Transverse colon (tissue), 4 donors: ENCODE results near the gene CDC14A. TPM values are rescaled to one million over a fixed set of nuclear protein-coding genes. Genes with fewer than 3 reads are reported as not detected.

Experiments
- DNase-seq: peaks from one replicate; pipeline ENCODE4 v3.0.0-alpha.2; 2019
- H3K27ac ChIP-seq, 4 donors: fragments of 200-600 bp; sonication (generic); 2 replicates each; pipeline ENCODE4 v1.5.1; 2016 to 2018; ENCODE audit warnings: inconsistent platforms in 4 of 4
- H3K27me3 ChIP-seq: fragments of 200-600 bp; sonication (generic); 2 replicates; pipeline ENCODE4 v1.5.1; 2017; ENCODE audit warnings: inconsistent platforms
- H3K36me3 ChIP-seq, 4 donors: fragments of 200-600 bp; sonication (generic); 2 replicates each; pipeline ENCODE4 v1.5.1; 2017 to 2019; ENCODE audit warnings: inconsistent platforms in 4 of 4
- H3K4me1 ChIP-seq, 4 donors: fragments of 200-600 bp; sonication (generic); 2 replicates each; pipeline ENCODE4 v1.5.1; 2017 to 2020; ENCODE audit warnings: inconsistent platforms in 4 of 4
- H3K4me3 ChIP-seq, 4 donors: fragments of 200-600 bp; sonication (generic); 1 replicate in 1 of 4; 2 replicates in 3 of 4; pipeline versions ENCODE4 v1.5.1 to v1.6.1; 2017 to 2019; ENCODE audit warnings: inconsistent platforms in 4 of 4
- H3K9me3 ChIP-seq, 2 donors: fragments of 200-600 bp; sonication (generic); 2 replicates each; pipeline ENCODE4 v1.5.1; 2017 to 2019; ENCODE audit warnings: inconsistent platforms in 2 of 2
- EP300 ChIP-seq: sonication (generic); formaldehyde crosslinking; IDR thresholded peaks from one replicate; pipeline ENCODE4 v1.6.1; 2017; ENCODE audit warnings: antibody characterized with exemption, low read depth
- POLR2A ChIP-seq: fragments of 450-650 bp; IDR thresholded peaks from one replicate; pipeline ENCODE4 v1.6.1; 2016; ENCODE audit warnings: antibody characterized with exemption, mild to moderate bottlenecking, moderate library complexity
- POLR2AphosphoS5 ChIP-seq, 3 donors: sonication (generic); formaldehyde crosslinking; IDR thresholded peaks; one replicate each; pipeline ENCODE4 v1.6.1; 2016; ENCODE audit warnings: antibody characterized with exemption in 3 of 3
- WGBS, 2 donors: methylation state at CpG; one replicate each; pipeline ENCODE4 v1.1.5; 2018; ENCODE audit warnings: low coverage in 1 of 2; 5-methylcytosine and 5-hydroxymethylcytosine counted together
- in situ Hi-C, 4 donors: fragments of 200-750 bp; cut with MboI; loops; one replicate each; pipeline versions ENCODE4 v1.15.0 to v1.15.1; 2017; ENCODE audit warnings: low sequenced_read_pairs in 3 of 4, low pct_ligation_motif_present in 1 of 4, low pct_unique_long_range_greater_than_20kb in 1 of 4
- intact Hi-C: fragments of 100-400 bp; cut with DNase I; formaldehyde crosslinking; loops from one replicate; pipeline ENCODE4 v1.15.1; 2023; ENCODE audit warnings: low total_unique reads
- total RNA-seq, 4 donors: library from RNA; depleted of rRNA; stranded (reverse); fragments of >200 nt; gene quantifications; one replicate each; pipeline ENCODE4 v1.1.0, GENCODE V29; 2016
- TF ChIP-seq, protein P1 (sequence below), 5 experiments: fragments of 200-600 bp in 3 of 5; fragments of 450-650 bp in 2 of 5; sonication (generic) in 3 of 5; IDR thresholded peaks; 1 replicate in 2 of 5; 2 replicates in 3 of 5; pipeline ENCODE4 v1.5.1; 2016 to 2017; ENCODE audit warnings: antibody characterized with exemption in 5 of 5, inconsistent platforms in 3 of 5, mild to moderate bottlenecking in 2 of 5, moderate library complexity in 1 of 5

The CDC14A gene
- total RNA-seq, 4 donors from 2014 or later, result 8.0 to 68.6 (median 48.5) TPM

DNA sequence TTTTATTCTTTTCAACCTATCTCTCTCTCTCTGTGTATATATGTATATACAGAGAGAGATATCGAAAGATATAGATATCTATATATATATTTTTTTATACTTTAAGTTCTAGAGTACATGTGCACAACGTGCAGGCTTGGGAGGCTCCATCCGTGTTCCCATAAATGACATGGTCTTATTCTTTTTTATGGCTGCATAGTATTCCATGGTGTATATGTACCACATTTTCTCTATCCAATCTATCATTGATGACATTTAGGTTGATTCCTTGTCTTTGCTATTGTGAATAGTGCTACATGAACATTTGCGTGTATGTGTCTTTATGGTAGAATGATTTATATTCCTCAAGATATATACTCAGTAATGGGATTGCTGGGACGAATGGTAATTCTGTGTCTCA lies 130.4 kb downstream of the CDC14A start:
- no peak for DNase-seq
- no peaks in the 10 kb centered on the region for H3K27me3 ChIP-seq
- intact Hi-C loops (no loop called here), in situ Hi-C loops (no loop called here)
- peaks cover 0 to 4% (median 0%) of the 10 kb centered on the region in 4 donors for H3K36me3 ChIP-seq
- H3K4me1 ChIP-seq, result no peaks in the 10 kb centered on the region
- WGBS, 2 donors, result 98 to 100% methylated on average over 4 to 5 of the region's 5 CpGs
- TF ChIP-seq POLR2AphosphoS5 (IDR thresholded peaks at IDR 0.05), result no peak
- TF ChIP-seq, protein P1, sequence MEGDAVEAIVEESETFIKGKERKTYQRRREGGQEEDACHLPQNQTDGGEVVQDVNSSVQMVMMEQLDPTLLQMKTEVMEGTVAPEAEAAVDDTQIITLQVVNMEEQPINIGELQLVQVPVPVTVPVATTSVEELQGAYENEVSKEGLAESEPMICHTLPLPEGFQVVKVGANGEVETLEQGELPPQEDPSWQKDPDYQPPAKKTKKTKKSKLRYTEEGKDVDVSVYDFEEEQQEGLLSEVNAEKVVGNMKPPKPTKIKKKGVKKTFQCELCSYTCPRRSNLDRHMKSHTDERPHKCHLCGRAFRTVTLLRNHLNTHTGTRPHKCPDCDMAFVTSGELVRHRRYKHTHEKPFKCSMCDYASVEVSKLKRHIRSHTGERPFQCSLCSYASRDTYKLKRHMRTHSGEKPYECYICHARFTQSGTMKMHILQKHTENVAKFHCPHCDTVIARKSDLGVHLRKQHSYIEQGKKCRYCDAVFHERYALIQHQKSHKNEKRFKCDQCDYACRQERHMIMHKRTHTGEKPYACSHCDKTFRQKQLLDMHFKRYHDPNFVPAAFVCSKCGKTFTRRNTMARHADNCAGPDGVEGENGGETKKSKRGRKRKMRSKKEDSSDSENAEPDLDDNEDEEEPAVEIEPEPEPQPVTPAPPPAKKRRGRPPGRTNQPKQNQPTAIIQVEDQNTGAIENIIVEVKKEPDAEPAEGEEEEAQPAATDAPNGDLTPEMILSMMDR (IDR thresholded peaks at IDR 0.05), result no peak
- no peak for TF ChIP-seq EP300
- TF ChIP-seq POLR2A, result no peak
- no peak overlapping the region for H3K27ac ChIP-seq
- no peak overlapping the region for H3K4me3 ChIP-seq
- no peaks in the 10 kb centered on the region for H3K9me3 ChIP-seq

DNA sequence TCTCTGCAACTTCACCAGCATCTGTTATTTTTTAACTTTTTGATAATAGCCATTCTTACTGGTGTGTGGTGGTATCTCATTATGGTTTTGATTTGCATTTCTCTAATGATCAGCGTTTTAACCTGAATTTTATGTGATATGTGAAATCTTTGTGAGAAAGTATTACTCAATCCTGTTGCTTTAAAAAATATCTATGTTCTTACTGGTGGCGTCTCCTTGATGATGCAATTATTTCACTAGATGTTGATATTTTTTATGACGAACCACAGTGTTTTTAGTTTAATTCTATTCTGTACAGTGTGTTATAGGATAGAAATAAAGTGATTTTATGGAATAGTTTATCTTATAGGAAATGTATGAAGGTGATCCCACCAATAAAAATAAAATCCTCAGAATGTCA lies 130.9 kb downstream of the CDC14A start:
- intact Hi-C loops (no loop called here), in situ Hi-C loops (no loop called here)
- Histone ChIP-seq H3K27ac (no peak overlapping the region), H3K36me3 (peaks cover 0 to 4% (median 0%) of the 10 kb centered on the region in 4 donors), H3K4me1 (no peaks in the 10 kb centered on the region), H3K9me3 (no peaks in the 10 kb centered on the region), H3K27me3 (no peaks in the 10 kb centered on the region), H3K4me3 (no peak overlapping the region)
- no peak for TF ChIP-seq POLR2AphosphoS5 (IDR thresholded peaks at IDR 0.05)
- TF ChIP-seq, protein P1 (IDR thresholded peaks at IDR 0.05), result no peak
- TF ChIP-seq POLR2A, result no peak
- TF ChIP-seq EP300, result no peak
- WGBS, 2 donors, result 83 to 87% methylated on average over 3 of the region's 3 CpGs
- DNase-seq, result no peak

DNA sequence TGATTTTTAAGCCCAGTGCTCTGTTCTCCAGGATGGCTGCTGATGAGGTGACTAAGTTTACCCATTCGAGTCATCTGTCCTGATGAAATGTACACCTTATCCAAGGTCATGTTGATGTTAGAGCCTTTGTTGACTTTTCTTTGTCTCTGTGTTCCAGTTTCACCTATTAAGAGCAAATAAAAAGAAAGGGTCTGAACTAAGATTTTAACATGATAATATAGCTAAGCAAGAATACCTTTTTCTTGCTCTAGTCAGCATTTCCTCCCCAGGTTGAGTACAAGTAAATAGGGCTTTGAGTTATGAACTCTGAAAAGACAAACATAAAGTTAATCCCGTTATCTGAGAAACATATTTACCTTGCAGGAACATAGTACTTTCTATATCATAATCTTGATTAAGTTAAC lies 133.6 kb downstream of the CDC14A start:
- DNase-seq, result no peak
- TF ChIP-seq POLR2AphosphoS5 (IDR thresholded peaks at IDR 0.05), result no peak
- TF ChIP-seq POLR2A, result no peak
- TF ChIP-seq, protein P1 (IDR thresholded peaks at IDR 0.05), result no peak
- no peak for TF ChIP-seq EP300
- H3K36me3 ChIP-seq, result peaks cover 0 to 4% (median 0%) of the 10 kb centered on the region in 4 donors
- no peaks in the 10 kb centered on the region for H3K27me3 ChIP-seq
- in situ Hi-C loops, result no loop called here
- intact Hi-C loops, result no loop called here
- no peaks in the 10 kb centered on the region for H3K9me3 ChIP-seq
- WGBS, 2 donors, result 45 to 59% methylated on average over 2 of the region's 2 CpGs
- H3K27ac ChIP-seq, result no peak overlapping the region
- no peak overlapping the region for H3K4me3 ChIP-seq
- H3K4me1 ChIP-seq, result no peaks in the 10 kb centered on the region

DNA sequence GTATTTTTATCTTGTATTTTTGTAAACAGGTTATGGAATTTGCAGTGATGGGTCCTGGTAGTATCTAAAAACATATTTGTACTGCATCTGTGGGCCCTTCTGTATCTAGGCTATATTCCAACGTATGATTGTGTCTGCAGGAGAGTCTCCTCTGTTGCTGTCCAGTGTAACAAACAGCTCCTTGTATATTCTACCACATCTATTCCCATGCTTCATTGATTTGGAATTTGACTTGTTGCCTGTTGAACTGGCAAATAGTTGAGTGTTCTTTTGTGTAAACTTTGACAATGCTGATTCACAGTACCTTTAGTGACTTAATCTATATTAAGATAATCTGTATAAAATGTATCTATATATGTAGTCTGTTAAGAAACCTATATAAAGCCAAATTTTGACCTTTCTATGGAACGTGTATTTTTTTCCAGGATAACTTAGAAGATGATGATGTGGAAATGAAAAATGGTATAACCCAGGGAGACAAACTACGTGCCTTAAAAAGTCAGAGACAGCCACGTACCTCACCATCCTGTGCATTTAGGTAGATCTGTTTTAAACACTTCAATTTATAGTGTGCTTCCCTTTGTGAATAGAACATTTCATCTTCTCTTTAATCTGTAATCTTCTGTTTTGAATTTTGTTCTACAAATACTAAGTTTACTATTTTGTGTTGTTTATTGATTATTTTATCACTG lies 142.2 kb downstream of the CDC14A start:
- Histone ChIP-seq H3K9me3 (no peaks in the 10 kb centered on the region), H3K27ac (no peak overlapping the region), H3K36me3 (peaks cover 0 to 19% (median 4%) of the 10 kb centered on the region in 4 donors), H3K4me3 (no peak overlapping the region), H3K27me3 (no peaks in the 10 kb centered on the region), H3K4me1 (no peaks in the 10 kb centered on the region)
- intact Hi-C loops, result no loop called here
- no peak for TF ChIP-seq POLR2AphosphoS5 (IDR thresholded peaks at IDR 0.05)
- no peak for TF ChIP-seq POLR2A
- TF ChIP-seq, protein P1 (IDR thresholded peaks at IDR 0.05), result no peak
- no peak for TF ChIP-seq EP300
- DNase-seq, result no peak
- WGBS, 2 donors, result 87 to 94% methylated on average over 4 of the region's 4 CpGs
- in situ Hi-C loops, result no loop called here
